Measurements from ENCODE around the gene KLHL22.

GRCh38 chr22:20490183-20490940 is 5.2 kb downstream of the KLHL22 start:
- TF ChIP-seq MYC (IDR thresholded peaks at IDR 0.05; ENCODE audit: low read depth, low read length) = no peak
- TF ChIP-seq POLR2A (IDR thresholded peaks at IDR 0.05; ENCODE audit: low read depth, low read length) = no peak
- no peak for TF ChIP-seq CTCF (IDR thresholded peaks at IDR 0.05; ENCODE audit: extremely low read depth in 1 of 2, insufficient read depth in 1 of 2, low read depth in 1 of 2, low read length in 2 of 2)

Measured in endothelial cell of umbilical vein (primary cell).